Ureter (tissue), 1 donor: ENCODE data around the gene CENPH. TPM values are rescaled to one million over a fixed set of nuclear protein-coding genes. Genes with fewer than 3 reads are reported as not detected.
"Not testable (repeated sequence)": the region's sequence is repeated elsewhere in the genome, so short reads cannot be mapped to it uniquely, and the experiment has no call there.

ENCODE experiments used
- DNase-seq: peaks from one replicate; pipeline ENCODE4 v3.0.0-alpha.2; 2020; ENCODE audit warnings: low spot score
- total RNA-seq: library from RNA; stranded (reverse); gene quantifications from one replicate; pipeline ENCODE4 v1.2.4, GENCODE V29; 2023
- donor health status: DM: yes; HTN: yes; CAD: no.

CENPH gene, protein sequence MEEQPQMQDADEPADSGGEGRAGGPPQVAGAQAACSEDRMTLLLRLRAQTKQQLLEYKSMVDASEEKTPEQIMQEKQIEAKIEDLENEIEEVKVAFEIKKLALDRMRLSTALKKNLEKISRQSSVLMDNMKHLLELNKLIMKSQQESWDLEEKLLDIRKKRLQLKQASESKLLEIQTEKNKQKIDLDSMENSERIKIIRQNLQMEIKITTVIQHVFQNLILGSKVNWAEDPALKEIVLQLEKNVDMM
- 4.5 TPM for total RNA-seq

DNA sequence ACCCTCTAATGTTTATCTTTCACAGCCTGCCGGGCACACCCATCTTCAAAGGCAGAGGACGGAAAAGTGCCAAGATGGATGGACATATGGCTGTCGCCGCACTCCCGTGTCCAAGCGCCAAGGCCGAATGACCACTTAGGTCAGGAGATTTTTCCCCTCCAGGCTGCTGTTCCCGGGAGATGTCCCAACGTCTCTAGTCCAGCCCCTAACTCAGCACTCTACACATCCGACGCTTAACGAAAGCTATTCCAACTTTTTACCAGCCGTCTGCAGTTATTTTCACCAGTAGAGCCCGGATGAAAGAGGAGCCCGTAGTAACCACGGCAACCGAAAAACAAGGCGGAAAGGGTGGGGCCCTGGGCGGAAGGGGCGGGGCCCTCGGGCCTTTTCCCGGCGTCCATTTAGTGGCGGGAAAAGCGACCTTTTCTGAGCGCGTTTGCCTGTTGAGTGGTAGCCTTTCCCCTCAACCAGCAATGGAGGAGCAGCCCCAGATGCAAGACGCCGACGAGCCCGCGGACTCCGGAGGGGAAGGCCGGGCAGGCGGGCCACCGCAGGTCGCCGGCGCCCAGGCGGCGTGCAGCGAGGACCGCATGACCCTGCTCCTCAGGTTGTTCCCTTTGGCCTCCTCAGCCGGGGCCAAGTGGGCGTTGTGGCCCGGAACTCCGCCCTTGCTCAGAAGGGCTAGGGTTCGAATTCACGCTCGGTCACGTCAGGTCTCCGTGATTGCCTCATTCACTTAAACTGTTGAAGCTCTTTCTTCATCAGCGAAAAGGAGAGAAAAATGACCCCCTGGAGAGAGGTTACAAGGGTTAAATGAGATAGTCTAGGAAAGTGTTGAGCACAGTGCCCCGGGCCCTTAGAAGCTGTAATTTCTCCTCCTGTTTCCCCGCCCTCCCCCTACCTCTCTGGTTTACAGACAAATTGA is at the start of gene CENPH:
CENPH (plus strand) TSS at position 422 of the 925 bp plus-strand sequence; CDS start at position 474, 52 bp downstream.
- peak; percentile 92 for DNase-seq

DNA sequence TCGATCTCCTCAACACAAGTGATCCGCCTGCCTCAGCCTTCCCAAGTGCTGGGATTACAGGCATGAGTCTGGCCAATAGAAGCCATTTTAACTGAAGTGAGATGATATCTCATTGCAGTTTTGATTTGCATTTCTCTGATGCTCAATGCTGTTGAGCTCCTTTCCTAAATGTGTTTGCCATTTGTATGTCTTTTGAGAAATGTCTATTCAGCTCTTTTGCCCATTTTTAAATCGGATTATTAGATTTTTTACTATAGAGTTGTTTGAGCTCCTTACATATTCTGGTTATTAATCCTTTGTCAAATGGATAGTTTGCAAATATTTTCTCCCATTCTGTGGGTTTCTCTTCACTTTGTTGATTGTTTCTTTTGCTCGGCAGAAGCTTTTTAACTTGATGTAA is 49.1 kb upstream of the CENPH start:
- not testable (repeated sequence) for DNase-seq

DNA sequence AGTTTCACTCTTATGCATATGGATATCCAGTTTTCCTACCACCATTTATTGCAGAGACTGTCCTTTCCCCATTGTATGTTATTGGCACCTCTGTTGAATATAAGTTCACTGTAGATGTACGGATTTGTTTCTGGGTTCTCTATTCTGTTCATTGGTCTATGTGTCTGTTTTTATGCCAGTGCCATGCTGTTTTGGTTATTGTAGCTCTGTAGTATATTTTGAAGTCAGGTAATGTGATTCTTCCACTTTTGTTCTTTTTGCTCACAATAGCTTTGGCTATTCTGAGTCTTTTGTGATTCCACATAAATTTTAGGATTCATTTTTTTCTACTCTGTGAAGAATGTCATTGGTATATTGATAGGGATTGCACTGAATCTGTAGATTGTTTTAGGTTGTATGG is 48.6 kb upstream of the CENPH start:
- no peak for DNase-seq

DNA sequence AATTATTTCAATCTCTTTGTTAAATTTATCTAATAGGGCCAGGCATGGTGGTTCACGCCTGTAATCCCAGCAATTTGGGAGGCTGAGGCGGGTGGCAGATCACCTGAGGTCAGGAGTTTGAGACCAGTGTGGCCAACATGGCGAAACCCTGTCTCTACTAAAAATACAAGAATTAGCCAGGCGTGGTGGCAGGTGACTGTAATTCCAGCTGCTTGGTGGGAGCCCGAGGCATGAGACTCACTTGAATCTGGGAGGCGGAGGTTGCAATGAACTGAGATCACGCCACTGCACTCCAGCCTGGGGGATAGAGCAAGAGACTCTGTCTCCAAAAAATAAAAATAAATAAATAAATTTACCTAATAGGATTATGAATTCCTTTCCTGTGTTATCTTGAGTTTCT is 40.8 kb upstream of the CENPH start:
- not testable (repeated sequence) for DNase-seq

DNA sequence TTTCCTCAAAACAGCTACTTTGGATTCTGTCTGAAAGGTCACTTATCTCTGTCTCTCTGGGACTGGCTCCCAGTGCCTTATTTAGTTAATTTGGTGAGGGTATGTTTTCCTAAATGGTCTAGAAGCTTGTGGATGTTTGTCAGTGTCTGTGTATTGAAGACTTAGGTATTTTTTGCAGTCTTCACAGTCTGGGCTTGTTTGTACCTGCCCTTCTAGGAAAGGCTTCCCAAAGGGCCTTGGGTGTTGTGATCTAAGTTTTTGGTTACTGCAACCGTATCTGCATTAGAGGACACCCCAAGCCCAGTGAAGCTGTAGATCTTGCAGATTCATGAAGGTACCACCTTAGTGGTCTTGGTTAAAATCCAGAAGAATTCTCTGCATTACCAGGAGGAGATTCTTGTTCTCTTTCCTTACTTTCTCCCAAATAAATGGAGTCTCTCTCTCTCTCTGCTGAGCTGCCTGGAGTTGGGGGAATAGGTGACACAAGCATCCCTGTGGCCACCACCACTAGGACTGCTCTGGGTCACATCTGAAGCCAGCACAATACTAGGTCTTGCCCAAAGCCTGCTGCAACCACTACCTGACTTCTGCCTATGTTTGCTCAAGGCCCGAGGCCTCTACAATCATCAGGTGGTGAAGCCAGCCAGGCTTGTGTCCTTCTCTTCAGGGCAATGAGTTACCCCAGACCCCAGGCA is 40.3 kb upstream of the CENPH start:
- no peak for DNase-seq

DNA sequence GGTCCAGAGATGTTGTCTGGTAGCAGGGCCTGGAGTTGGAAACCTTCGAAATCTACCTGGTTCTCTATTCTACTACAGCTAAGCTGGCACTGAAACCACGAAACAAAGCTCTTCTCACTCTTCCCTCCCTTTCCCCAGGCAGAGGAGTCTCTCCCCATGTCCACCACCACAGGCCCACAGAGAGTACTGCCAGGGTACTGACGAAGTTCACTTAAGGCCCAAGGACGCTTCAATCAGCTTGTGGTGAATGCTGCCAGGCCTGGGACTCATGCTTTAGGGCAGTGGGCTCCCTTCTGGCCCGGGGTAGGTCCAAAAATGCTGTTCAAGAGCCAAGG is 39.7 kb upstream of the CENPH start:
- DNase-seq, result no peak

DNA sequence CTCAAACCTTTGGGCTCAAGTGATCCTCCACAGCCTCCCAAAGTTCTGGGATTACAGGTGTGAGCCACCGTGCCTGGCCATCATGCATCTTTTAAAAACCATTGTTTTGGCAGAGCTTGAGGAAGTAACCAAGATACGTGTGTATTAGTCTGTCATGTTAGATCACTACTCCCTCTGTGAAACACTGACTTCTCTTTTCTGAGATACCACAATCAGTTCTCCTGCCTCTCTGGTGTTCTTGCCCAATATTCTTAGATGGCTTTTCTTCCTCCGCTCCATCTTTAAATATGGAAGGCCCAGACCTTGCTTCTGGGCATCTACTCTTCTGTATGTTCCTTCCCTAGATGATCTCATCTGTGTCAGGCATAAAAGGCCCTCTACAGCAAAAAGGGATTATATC is 36.7 kb upstream of the CENPH start:
- no peak for DNase-seq

DNA sequence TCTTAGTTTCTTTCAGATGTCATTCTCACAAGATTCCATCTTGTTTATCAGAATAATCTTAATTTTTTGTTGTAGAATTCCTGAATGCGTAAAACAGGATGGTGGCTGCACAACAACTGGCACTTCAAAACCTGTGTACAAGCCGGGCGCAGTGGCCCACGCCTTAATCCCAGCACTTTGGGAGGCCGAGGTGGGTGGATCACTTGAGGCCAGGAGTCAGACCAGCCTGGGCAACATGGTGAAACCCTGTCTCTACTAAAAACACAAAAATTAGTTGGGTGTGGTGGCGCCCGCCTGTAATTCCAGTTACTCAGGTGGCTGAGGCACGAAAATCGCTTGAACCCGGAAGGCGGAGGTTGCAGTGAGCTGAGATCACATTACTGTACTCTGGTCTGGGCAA is 32.9 kb upstream of the CENPH start:
- DNase-seq, result no peak

DNA sequence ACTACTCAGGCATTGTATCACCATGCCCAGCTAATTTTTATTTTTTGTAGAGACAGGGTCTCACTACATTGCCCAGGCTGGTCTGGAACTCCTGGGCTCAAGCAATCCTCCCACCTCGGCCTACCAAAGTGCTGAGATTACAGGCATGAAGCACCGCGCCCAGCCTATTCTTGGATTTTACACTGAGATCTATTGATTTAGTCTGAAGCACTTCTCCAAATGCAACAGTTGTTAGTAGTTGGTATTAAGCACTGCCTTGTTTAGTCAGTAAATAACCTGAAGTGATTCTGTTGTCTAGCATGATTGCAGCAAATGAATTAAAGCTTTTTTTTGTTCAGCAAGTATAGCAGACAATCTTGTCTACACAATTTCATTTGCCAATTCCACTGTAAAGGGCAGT is 31.3 kb upstream of the CENPH start:
- no peak for DNase-seq

DNA sequence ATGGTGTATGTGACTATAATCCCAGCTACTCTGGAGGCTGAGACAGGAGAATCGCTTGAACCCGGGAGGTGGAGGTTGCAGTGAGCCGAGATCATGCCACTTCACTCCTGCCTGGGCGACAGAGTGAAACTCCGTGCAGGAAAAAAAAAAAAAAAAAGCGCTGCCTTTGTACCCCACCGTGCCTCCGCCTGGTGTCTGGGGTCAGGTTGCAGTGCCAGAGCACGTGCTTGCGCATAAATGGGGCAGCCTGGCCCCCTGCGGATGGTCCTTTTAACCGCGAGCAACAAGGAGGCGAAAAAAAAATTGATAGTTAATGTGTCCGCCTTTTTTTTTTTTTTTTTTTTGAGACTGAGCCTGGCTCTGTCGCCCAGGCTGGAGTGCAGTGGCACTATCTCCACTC is 28.7 kb upstream of the CENPH start:
- no peak for DNase-seq

DNA sequence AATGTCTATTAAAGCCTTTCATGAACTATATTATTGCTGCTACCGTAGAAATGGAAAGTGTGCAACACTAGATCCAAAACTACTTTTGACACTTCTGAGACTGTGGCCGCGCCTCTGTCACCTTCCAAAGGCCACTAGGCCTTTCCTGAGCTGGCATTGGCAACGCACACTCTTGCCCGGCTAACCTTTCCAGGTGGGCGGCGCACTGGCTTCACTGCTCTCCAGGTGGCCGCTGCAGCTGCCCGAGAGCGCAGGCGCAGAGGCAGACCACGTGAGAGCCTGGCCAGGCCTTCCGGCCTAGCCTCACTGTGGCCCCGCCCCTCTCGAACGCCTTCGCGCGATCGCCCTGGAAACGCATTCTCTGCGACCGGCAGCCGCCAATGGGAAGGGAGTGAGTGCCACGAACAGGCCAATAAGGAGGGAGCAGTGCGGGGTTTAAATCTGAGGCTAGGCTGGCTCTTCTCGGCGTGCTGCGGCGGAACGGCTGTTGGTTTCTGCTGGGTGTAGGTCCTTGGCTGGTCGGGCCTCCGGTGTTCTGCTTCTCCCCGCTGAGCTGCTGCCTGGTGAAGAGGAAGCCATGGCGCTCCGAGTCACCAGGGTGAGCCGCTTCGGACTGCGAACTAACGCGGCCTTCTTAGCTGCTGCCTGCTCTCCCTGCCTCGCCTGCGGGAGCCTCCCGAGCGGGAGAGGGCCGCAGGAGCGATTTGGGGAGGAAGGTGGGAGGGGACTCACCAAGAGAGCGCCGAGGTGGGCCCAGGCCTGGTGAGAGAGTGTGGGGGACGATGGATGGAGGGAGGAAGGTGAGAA is 22.5 kb upstream of the CENPH start, which contains the start of gene CCNB1:
CCNB1 (plus strand) TSS at position 465 of the 807 bp plus-strand sequence; CDS start at position 578, 113 bp downstream.
- peak; percentile 97 for DNase-seq

DNA sequence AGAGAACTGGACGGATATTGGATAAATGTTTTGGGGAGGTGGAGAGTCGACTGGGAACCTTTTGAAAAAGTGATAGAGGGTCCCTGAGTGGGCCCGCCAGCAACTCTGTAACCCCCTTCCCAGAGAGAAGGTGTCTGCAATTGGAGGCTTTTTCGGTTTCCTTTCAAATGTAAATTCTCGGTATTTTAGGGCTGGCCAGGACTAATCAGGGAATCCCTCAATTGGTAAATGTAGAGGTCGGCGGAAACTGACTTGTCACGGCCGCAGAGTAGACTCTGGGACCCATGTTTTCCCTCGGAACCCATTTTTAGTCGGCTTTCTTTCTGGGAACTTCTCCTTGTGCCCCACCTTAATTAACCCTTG is 21.9 kb upstream of the CENPH start:
- DNase-seq, result no peak

DNA sequence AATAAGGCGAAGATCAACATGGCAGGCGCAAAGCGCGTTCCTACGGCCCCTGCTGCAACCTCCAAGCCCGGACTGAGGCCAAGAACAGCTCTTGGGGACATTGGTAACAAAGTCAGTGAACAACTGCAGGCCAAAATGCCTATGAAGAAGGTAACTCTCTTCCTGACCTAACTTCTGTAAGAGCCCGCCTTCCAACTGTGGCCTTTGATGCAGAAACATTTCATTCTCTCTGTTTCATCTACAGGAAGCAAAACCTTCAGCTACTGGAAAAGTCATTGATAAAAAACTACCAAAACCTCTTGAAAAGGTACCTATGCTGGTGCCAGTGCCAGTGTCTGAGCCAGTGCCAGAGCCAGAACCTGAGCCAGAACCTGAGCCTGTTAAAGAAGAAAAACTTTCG is 21.5 kb upstream of the CENPH start:
- no peak for DNase-seq

DNA sequence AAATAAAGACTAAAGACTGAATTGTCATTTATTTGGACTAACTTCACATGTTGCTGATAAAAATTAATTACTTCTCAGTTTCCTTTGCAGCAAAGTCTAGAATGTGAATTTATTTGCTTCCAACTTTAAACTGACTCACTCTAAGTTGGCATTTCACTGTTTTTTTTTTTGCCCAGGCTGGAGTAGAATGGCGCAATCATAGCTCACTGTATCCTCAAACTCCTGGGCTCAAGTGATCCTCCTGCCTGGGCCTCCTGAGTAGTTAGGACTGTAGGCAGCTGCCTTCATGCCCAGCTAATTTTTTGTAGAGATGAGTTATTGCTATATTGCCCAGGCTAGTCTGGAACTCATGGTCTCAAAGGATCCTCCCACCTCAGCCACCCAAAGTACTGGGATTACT is 18.9 kb upstream of the CENPH start:
- DNase-seq, result no peak

DNA sequence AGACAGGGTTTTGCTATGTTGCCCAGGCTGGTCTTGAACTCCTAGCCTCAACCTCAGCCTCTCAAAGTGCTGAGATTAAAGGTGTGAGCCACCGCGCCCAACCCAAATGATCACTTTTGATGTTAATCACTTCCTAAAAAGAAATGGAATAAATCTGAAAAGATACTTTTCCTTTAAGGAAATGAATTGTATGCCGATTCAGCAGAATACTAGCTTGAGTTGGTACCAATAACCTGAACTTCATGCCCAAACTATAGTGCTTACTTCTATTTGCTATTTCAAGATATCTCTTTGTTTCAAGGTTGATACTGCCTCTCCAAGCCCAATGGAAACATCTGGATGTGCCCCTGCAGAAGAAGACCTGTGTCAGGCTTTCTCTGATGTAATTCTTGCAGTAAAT is 18.4 kb upstream of the CENPH start:
- no peak for DNase-seq

DNA sequence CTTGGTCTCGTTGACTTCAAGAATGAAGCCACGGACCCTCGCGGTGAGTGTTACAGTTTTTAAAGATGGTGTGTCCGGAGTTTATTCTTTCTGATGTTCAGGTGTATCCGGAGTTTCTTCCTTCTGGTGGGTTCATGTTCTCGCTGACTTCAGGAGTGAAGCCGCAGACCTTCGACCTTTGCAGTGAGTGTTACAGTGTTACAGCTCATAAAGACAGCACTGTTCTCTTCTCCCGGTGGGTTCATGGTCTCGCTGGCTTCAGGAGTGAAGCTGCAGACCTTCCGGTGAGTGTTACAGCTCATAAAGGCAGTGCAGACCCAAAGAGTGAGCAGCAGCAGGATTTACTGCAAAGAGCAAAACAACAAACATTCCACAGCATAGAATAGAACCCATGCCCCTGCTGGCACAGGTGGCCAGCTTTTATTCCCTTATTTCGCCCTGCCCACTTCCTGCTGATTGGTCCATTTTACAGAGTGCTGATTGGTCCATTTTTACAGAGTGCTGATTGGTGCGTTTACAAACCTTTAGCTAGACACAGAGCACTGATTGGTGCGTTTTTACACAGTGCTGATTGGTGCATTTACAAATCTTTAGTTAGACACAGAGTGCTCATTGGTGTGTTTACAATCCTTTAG is 7.6 kb upstream of the CENPH start:
- DNase-seq, result not testable (repeated sequence)

DNA sequence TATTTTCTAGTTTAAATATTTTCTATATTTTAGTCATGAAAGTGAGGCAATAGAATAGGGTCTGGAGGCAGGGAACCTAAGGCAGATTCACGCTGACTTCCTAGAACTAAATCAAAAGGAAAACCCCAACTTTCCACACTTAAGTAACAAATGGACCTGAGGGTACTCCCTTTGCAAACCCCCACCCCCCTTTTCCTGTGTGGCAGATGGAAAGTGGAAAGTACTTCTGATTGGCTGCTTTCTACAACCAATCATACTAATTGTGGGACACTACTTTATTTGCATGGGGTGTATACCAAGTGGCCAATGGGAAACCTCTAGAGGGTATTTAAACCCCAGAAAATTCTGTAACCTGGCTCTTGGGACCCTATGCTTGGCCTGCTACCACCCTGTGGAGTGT is 4.8 kb upstream of the CENPH start:
- no peak for DNase-seq

DNA sequence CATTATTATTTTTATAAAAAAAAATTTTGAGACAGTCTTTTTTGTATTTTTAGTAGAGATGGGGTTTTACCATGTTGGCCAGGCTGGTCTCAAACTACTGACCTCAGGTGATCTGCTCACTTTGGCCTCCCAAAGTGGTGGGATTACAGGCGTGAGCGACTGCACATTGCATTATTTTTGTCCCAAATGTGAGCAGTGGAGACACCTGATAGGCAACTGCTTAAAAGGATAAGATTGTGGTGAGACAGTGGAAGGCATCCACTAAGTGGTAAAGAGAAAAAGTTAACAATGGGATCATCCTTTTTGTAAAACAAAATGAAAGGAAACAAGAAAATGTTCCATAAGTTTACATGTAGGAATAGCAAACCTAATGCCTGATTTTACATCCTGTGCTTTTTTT is 2.0 kb upstream of the CENPH start:
- DNase-seq, result no peak

DNA sequence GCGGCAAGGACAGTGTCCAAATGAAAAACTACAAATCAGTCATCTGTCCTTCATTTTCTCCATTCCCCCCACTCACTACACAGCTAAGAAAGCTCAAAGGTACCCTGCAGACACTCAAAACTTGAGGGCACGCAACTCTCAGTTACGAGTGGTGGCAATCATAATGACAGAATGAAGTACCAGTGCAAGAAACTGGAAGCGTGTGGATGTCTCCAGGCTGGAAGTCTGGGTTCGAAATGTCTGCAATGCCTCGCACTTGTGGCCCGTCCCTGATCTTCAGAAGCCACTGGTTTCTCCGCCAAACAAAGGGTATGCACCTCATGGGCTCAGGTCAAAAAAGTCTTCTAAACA is 597 bp upstream of the CENPH start:
- DNase-seq, result no peak

DNA sequence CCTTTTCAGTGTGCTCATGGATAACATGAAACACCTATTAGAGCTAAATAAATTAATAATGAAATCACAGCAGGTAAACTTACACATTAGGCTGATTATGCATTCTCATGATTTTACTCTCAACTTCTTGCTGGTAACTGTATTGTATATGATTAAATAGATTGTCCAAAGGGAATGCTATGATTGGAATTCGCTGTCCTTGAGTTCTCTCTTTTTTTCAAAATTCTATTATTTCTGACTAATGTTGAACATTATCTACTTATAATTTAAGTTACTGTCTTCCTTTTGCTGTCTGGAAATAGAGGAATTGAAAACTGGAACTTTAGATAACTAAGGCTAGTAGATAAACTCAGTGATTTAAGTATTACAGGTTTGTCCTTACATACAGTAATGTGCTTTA is 13.1 kb downstream of the CENPH start:
- DNase-seq, result no peak

DNA sequence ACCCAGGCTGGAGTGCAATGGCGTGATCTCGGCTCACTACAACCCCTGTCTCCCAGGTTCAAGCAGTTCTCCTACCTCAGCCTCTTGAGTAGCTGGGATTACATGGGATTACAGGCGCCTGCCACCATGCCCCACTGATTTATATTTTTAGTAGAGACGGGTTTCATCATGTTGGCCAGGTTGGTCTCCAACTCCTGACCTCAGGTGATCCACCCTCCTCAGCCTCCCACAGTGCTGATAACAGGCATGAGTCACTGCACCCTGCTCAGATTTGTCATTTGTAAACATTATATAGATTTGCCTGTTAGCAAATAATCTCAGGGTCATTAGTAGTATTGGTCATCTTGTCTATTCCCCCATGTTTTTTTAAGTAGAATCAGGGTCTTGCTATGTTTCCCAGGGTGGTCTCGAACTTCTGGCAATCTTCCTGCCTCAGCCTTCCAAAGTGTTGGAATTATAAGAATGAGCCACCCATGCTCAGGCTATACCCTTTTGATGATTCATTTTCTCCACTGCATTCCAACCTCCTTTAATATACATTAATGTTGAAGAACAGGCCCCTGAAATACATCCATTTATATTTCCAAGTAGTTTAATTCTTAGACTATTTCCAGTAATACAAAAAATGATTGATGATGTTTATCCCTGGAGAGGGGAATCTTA is 17.3 kb downstream of the CENPH start:
- no peak for DNase-seq
